ENCODE measurements around the gene TRAP1.
A peak's percentile ranks its signal among the peaks of the same experiment; 100 is the strongest.

The TRAP1 gene

DNA sequence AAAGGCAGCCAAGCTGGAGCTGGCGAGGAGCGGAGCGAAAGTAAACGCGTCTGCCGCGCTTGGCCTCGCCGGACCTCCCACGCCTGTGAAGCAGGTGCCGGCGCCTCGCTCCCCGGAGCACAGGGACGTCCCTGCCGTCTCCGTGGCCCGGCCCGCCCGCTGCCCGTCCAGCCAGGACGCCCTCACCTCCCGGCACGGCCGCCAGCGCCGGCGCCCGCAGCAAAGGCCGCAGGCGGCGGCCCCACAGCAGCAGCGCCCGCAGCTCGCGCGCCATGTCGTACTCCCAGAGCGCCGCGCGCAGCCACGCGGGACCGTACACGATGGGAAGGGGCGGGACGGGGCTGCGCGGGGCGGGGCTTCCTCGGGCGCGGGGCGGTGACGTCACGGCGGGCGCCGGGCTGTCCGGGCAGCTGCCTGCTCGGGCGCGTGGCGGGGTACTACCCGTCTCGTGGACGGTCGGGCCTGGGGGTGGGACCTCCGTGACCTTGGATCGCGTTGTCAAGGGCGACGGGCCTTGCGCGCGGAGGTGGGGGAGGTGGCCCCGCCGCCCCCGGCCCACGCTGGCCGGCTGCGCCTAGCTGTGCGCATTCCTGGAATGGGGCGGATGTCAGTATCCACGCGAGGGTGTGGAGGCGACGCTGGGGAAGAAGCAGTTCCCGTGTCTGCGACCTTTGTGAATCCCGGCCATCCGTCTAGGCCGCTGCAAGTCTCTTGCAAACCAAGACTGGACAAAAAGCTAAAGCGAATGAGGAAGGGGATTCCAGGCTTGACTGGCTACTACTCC, at the start of gene TRAP1:
TSS of gene TRAP1 (minus strand) at position 290 of the 784 bp plus-strand sequence. CDS start at position 274, 16 bp downstream.
- peak; percentile 80 for DNase-seq

DNA sequence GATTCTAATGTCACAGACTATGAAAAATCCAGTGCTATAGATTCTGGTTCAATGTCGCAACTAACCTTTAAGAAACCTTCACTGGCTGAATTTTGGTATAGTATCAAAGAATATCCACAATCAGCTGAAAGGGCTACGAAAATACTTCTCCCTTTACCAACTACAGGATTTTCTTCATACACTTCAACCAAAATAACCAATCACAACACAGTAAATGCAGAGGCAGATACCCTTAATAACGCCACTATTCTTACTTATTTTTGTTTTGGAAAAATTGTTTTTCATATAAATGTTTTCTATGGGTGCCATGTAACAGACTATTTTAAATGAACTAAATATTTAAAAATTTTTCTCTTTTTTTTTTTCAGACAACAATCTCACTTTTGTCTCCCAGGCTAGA, 48.9 kb upstream of the TRAP1 start:
- DNase-seq = no peak

DNA sequence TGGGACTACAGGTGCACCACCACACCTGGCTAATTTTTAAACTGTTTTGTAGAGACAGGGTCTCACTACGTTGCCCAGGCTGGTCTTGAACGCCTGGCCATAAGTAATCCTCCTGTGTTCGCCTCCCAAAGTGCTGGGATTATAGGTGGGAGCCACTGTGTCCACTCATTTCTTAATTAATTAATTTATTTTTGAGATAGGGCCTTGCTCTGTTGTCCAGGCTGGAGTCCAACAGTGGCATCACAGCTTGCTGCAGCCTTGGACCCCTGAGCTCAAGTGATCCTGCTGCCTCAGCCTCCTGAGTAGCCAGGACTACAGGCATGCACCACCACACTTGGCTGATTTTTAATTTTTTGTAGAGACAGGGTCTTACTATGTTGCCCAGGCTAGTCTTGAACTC, 47.1 kb upstream of the TRAP1 start:
- DNase-seq = no peak

DNA sequence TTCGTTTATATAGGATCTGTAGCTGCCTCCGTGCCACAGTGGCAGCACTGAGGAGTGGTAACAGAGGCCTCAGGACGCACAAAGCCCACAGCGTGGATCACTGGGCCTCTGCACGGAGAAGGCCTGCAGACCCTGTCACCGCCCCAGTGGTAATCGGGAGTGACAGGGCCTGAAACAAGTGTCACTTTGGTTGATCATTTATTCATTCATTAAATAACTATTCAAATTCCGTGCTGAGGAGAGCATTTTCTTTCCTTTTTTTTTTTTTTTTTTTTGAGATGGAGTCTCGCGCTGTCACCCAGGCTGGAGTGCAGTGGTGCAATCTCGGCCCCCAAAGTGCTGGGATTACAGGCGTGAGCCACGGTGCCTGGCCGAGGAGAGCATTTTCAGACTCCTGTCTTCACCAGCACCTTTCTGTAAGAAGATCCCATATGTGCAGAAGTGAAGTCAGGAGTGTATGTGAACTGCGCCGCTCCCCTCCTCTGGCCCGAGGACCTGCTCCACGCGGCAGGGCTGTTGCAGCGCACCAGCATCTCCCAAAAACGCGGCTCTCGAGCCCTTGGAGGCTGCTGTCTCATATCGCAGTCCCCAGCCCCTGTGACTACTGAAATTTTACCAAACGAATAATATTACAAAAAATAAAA, 44.9 kb upstream of the TRAP1 start:
- no peak for DNase-seq

DNA sequence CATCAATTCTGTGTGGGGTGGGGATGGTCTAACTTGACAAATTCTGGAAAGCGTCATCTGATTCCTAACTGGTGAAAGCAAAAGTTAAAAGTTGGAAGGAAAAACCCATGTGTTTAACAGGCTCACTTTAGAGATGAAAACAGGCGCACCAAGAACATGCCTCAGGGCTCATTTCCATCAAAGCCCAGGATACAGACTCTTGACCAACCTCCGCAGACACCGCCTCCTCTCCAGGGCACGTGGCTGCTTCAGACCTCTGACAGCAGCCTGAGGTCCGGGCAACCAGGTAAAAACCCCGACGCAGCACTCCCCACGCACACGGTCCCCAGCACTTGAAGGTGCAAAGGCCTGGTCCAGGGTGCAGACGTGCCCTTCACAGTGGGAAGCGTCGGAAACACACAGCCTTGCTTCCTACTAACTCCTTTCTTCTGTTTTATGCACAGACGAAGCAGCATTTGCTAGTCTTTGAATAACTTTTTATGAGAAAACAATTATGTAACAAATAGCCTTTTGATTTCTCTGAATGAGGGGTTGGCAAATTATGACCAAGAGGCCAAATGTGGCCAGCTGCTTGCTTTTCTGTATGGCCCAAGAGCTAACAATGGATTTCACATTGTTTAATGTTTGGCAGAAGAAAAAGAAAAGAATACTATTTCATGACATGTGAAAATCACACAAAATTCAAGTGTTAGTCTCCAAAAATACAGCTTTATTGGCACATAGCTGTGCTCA, 44.2 kb upstream of the TRAP1 start:
- DNase-seq = no peak

DNA sequence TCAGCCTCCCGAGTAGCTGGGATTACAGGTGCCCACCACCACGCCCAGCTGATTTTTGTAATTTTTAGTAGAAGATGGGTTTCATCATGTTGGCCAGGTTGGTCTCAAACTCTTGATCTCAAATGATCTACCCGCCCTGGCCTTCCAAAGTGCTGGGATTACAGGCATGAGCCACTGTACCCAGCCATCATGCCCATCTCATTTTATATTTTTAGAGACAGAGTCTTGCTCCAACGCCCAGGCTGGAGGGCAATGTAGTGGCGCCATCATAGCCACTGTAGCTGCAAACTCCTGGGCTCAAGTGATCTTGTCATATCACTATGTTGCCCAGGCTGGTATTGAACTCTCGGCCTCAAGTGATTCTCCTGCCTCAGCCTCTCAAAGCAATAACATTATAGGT, 43.2 kb upstream of the TRAP1 start:
- no peak for DNase-seq

DNA sequence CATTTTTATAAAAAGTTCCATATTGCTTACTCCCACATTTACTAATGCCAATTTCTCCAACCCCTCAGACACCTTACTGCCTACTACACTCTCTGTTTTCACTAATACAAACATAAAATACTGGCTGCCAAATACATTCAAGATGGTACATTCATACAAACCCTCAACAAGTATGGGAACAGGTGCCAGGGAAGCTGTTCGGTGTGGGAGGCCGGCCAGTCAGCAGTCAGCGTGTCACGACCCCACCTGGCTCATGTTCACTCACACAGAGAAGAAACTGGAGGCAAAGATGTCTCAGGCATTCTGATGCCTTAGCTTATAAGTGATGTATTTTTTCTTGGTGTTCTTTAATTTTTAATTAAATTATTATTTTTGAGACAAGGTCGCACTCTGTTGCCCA, 42.4 kb upstream of the TRAP1 start:
- DNase-seq = no peak

DNA sequence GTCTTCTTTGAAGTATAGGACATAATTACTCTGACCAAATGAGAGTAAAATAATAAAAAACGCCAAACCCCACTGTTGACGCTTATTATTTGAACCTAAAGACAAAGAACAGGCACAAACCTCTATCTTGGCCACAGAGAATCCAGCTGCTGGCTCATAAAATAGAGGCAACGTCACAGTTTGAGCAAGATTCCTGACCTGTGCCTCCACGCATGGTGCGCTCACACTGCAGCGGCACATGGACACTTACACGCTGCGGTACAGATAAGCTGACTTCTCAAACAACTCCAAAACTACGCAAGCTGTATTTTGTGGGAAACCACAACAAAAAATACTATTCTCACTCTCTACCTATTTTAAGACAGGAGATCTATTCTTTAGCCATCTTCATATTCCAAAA, 38.8 kb upstream of the TRAP1 start:
- no peak for DNase-seq

DNA sequence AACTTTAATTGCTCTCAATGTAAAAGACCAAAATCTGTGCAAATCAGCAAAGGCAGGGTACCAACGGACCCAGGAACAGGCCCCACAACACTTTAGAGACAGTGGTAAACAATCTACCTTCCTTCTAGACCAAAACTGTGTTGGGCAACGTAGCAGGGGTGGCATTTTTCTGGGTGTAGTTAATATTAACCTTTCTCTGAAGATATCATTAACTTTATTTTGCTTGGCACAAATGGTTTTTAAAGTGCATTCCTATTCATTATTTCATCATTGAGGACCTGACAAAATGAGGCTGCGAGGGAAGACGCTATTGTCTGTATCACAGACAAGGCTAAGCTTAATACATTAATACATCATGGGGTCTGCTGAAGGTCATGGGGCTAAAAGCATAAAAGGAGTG, 37.9 kb upstream of the TRAP1 start:
- no peak for DNase-seq

DNA sequence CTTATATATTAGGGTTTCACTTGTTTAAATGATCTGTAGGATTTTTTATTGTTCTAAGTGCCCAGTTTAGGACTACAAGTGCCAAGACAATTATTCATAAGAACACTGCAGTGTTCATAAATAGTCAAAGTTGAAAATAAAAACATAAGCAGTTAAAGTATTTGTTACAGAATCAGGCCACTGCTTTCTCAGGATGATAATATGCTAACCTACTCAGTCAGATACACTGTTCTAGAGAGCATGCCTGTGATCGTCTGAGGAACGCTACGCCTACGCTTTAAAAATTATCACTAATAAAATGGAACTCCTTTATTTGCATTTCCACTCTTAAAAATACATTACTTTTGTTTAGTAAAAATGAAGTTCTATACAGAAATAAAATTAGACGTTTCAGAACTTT, 37.4 kb upstream of the TRAP1 start:
- DNase-seq = no peak

DNA sequence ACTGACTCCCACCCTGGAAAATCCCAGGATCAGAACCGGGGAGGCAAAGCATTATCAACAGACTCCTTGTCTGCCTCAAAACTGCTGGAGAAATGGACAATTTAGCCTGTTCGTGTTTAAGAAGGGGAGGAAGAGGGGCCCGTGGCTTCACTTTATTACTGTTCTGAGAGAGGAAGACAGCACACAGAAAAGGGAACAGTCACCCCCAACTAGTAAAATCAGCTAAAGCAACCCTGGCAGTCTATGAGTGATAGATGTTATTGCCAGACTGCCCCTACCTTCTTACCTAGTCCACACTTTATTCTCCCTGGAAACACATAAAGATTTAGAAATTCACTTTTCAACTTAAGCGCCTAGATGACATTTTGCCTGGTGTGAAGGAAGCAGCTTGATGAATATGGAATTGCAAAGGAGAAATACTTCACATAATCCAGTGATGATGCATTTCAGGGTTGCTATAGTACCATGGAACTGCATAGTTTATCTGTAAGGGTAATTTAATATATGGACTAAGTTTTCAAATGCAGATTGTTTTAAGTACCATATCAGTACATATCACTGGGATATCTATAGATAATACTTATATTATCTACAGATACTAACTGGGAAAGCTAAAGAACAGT, 36.9 kb upstream of the TRAP1 start:
- DNase-seq = no peak

DNA sequence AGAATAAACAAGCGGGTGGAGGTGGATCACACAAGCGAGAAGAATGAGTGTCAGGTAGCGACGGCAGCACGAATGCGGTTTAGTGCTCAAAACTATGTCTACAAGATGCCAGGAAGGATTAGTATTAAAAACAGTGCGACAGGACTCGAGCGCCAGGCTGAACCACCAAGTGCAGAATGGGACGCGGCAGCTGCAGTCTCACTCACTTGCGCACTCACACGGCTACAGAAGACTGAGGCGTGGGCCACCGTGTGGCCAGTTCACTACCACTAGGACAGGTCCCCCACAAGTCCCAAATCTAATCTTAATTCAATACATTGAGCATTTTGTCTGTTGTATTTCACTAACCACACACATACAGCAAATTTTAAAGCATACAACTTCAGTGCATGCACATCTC, 35.7 kb upstream of the TRAP1 start:
- DNase-seq = no peak

DNA sequence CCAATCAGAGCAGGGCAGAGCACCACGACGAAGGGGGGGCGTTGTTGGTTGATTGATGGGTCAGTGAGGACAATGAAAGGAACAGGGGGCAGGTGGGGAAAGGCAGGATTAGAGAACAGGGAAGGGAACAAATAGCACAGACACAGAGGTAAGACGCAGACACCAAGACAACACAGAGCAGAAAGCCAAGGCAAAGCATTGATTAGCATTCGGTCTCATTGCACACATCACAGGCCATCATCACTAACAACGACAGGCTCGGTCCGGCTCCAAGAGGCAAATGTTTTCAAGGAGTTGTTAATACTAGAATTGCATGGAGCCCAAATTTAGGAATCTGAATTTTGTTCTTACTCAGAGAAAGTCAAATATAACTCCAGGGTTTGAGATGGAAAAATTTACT, 34.6 kb upstream of the TRAP1 start:
- DNase-seq = no peak

DNA sequence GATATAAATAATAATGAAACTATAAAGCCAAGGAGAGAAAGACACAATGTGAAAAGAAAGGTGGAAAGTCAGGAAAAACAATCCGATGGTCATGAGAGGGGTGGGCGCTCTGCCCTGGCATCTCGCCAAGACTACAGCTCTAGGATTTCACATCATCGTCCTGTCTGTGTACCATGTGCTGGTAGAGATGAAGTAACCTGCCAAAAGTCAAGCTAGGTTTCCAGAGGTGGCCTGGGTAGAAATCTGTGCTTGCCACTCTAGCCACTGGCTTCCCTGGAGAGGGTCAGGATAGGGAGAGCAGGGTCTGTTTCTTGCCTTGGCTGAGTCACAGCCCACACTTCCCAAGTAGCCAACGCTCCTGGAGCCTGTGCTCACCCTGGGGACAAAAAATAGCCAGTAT, 31.0 kb upstream of the TRAP1 start:
- DNase-seq = no peak

DNA sequence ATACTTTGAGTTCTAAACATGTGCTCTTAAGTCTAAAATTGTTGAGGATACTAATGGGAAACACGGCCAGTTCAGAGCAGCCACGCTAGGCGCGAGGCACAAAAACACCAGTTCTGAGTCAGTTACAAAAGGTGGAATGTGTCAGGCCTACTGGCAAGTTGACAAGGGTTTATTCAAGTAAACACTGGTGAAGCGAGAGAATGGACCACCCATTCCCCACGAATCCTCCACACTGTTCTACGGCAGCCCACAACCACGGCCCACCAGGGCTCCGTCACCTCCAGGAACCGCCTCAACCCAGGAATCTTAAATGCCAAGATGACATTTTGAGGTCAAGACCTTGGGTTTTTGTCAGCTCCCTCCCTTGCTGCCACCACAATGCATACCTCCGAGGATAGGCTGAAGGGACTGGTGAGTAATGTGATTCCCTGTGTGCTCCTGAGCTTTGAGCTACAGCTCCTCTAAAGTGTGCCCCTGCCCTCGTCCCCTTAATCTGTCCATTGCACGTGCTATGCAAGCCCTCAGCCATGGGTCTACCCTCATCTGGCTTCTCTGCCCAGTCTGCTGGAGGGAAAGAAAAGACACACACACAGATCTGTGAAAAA, 28.5 kb upstream of the TRAP1 start:
- no peak for DNase-seq

DNA sequence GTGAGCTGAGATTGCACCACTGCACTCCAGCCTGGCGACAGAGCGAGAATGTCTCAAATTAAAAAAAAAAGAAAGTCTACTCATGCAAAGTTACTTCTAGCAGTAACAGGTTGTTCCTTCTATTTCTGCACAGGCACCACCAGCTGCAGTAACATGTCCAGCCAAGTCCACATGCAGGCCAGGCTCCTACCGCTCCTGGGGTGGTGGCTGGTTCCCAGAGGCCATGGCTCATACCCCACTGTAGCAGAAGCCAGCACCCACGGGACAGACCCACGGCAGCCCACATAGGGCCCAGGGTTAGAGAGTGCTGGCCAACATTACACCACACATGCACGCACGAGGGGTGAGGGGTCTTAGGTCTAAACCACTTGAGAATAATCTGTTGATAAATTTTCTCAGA, 26.7 kb upstream of the TRAP1 start:
- DNase-seq = no peak

DNA sequence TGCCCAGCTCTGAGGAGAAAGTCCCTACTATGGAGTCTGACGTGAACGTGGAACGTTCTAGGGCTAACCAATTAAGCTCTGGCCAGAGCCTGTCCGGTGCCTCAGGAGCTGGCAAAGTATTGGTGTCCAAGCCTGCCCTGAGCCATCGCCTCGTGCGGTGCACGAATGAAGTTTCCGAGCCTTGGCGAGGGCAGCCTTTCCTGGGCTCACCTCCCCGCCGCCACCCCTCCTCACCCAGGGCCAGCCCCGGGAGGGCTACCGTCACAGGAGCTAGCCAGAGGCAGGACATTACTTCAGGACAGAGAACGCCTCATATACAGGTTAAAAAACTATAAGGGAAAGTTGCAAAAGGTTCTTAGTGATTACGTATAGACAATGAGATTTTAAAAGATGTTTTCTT, 23.6 kb upstream of the TRAP1 start:
- DNase-seq = no peak

DNA sequence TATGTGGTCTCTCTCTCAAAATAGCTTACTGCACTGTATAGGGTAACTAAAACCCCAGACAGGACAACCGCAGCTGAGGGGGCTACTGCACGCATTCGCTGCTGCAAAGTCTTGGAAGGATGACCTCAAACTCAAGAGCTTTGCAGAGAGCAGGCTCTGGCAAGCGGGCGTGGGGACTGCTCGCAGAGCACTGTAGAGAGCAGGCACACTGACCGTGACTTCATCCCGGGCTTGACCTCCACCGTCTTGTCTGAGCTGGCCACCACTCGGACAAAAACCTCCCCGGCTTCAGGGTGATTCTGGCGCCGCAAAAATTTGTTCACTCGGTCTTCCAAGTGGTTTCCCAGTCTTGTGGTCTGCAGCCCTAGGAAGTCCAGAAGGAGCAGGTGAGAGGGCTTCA, 22.9 kb upstream of the TRAP1 start:
- no peak for DNase-seq

DNA sequence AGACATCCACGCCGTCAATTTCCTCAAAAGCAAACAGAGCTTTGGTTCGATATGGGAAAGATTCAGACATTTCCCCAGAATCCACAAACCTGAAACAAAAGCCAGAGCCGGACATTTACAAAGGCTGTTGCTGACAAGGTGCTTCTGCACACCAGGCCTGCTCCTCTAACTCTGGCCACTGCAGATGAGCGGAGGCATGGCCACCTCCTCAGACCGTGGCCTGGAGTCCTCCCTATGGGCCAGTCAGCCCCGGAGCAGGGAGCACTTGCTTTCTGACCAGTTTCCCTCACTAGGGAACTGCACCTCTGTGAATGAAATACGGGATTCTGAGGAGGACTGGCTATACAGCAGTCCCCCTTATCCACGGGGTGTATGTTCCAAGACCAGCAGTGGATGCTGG, 22.3 kb upstream of the TRAP1 start:
- DNase-seq = no peak

DNA sequence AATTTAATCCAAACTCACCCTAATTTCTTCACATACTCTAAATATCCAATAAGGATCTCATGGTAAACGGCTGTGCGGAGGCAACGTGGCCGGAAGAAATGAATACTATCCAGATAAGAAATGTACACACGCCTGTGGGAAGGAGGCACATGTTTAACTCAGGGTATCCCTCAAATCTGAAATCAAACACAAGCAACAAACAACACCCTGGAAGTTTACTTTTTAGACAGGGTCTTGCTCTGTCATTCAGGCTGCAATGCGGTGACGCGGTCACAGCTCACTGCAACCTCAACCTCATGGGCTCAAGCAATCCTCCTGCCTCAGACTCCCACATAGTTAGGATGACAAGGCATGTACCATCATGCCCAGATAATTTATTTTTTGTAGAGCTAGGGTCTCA, 21.2 kb upstream of the TRAP1 start:
- DNase-seq = no peak

DNA sequence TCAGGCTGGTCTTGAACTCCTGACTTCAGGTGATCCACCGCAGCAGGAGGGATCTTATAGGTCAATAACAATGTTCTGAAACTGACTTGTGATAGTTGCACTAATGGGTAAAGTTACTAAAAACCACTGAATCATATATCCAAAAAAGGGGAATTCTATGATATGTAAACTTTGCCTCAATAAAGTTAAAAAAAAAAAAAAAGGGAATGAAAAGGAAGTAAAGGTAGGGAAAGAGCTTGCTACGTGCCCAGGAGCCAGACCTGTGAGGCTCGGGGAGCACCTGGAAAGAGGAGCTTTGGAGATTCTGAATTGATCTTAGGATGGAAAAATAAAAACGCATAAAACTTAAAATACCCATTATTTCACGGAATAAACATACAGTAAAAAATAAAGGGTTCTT, 20.8 kb upstream of the TRAP1 start:
- DNase-seq = no peak

DNA sequence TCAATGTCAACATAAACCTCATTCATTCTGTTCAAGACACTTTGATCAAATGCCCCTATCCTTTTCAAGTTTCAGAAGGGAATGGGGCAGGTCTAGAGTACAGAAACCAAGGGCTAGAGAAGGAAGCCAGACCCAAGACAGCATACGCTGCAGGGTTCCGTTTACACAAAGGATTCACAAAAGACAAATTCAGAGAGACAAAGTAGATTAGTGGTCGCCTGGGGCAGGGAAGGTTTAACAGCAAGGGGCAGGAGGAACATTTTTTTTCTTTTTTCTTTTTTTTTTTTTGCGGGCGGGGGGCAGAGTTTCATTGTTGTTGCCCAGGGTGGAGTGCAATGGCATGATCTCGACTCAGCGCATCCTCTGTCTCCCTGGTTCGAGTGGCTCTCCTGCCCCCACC, 19.9 kb upstream of the TRAP1 start:
- no peak for DNase-seq

DNA sequence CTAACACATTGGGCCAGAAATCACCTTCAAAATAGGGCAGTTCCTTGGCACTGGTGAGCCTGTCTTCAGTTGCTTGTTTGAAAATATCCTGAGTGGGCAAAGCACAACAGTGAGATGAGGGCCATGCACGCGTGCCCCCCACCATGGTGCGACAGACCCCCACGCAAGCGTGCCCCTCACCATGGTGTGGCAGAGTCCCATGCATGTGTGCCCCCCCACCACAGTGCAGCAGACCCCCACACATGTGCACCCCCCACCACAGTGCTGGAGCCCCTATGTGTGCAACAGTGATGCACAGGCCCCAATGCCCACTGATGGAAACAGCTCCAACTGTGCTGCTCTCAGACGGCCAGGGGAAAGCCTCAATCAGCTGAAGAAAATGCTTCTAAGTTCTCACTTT, 18.8 kb upstream of the TRAP1 start:
- DNase-seq = no peak

Measured in NCI-H1436 (cell line).